Activated CD4-positive, alpha-beta T cell treated with anti-CD3 and anti-CD28 coated beads, Interleukin-10, Interleukin-2, amounts not matched to agents 100 ng/mL and 50 ng/mL, durations not matched to agents 16 hours and 8 hours (primary cell): Measurements from ENCODE around the gene LTBP1.
A peak's percentile ranks its signal among the peaks of the same experiment; 100 is the strongest.
"Not testable (repeated sequence)": the region's sequence is repeated elsewhere in the genome, so short reads cannot be mapped to it uniquely, and the experiment has no call there.

Experiments
- DNase-seq: peaks from one replicate; pipeline ENCODE4 v3.0.0-alpha.2; 2020

Gene LTBP1

DNA sequence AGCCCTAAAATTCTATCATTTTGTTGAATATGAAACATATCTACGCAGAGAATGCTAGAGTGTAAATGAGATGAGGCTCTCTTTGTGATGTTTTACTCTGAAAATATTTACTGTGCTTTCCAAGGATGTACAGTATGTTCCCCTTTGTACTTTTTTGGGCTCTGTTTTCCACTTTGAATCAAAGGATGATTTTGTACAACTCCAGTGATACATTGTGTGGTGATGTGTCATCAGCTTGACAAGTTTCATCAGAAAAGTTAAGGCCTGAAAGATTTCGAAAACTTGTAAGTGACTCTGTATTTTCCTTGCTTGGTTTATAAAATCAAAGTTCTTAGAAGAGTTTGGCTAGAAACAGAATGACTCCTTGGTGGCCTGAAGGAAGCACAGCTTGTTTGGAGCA lies 206.3 kb downstream of the LTBP1 start:
- peak; percentile 26 for DNase-seq

DNA sequence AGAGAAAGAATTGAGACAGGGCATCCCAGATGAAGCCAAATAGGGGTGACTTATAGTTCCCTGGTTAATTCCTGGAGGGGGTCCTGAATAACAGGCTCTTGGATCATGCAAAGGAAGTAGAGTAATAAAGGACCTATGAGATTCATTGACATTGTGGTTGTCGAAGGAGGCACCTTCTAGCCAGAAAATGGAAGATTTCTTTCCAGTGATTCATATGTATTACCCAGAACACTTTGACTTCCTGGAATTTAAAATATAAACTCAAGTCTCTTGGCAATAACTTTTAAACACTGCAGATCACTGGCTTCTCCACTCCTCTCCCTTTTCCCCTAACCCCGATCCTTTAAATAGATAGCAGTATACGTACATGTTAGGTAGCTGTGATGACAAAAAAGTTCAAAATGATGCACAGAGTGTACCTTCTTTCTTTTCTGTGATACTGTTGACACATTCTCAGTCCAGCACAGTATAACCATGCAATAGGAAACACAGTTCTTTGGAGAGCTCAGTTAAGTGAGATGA lies 211.8 kb downstream of the LTBP1 start:
- peak; percentile 69 for DNase-seq

DNA sequence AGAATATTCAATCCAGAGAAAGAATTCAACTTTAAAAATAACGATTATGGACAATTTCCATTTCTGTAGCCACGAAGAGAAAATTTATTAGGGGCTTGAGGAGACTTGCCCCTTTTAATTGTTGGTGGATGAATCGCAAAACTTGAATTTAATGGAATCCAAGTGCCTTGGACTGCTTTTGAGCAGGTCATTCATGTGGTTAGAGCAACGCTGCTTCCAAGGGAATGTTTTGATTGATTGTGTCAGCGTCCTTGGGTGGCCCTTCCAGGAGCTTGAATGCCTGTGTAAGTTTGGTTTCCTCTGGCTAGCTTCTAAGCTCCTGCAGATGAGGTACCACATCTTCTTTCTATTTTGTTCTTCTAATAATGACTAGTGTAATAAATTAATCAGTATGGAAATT lies 213.4 kb downstream of the LTBP1 start:
- DNase-seq: no peak

DNA sequence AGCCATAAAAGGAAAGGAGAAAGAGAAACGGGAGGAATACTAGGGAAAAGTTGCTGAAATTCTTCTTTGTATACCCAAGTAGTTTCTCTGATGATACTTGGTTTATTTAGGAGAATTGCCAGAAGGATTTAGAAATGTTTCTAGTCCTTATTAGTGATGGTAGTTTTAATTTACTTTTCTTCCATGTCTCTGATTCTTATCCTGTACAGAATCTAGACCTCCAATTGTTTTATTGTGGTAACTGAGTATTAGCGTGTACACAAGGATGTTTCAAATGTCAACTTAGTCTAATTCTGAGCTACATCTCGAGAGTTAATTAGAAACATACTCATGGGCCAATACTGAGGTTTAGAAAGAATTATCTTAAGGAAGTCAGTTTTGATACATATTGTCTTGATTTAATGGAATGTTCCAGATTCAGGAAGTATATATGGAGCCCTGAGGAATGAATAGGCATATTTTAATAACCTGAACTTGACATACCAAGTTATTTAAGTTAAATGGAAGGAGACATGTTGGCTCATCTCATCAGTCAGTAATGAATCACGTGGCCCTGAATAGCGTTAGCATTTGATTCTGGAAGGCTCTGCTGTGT lies 219.6 kb downstream of the LTBP1 start:
- no peak for DNase-seq

DNA sequence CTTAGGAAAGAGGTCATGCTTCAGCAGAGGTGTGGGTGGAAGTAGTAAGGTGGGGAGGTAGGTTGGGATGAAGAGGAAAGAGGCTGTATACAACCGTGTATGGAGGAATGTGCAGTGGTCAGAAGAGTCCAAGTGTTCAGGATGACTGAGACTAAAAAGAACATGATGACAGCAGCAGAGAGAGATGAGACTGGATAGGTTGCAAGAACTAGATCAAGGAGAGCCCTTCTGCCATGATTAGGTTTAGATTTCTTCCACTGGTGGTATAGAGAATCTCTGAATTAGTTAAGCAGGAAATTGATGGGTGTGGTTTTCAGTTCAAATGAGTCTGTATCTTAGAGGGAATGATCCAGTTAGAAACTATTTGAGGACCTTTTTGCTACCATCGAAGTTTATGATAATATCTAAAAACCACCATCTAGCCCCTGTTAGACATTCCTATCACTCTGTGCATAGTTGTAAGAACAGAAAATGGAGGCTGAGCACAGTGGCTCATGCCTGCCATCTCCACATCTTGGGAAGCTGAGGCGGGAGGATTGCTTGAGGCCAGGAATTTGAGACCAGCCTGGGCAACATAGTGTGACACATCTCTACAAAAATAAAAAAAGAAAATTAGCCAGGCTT lies 221.0 kb downstream of the LTBP1 start:
- DNase-seq: peak; percentile 14

DNA sequence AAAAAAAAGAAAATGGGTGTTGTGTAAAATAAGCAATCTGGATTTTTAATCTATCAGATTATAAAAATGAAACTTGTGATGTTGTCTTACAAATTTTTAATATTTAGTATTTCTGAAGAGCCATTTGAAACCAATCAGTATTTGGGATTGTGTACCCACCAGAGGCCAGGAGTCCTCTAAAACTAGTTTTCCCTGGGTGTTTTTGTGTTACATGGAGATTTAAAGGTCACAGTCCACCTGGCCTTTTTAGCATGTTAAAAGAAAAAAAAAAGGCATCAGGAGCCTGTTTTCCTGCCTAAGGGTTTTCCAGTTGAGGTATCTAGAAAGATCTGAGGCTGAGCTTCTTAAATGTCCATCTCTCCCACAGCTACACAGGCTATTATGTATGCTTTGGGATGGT lies 221.7 kb downstream of the LTBP1 start:
- DNase-seq: no peak

DNA sequence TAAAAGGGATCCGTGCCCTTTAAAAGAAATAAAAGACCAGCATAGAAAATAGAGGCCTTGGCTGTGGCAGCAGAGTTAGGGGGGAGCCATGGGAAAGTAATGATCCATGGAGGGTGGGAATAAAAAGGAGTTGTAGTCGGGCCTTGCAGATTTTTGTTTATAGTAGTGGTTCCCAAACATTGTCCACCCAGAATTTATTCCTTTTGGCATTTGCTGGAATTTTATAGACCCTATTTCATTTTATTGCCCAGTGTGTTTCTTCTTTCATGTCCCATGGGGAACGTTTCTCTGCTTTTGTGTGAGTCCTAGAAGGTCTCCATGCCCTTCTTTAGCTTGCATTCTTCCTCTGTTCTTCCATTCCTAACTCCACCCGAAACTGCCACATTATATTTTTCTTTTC lies 222.2 kb downstream of the LTBP1 start:
- DNase-seq: no peak

DNA sequence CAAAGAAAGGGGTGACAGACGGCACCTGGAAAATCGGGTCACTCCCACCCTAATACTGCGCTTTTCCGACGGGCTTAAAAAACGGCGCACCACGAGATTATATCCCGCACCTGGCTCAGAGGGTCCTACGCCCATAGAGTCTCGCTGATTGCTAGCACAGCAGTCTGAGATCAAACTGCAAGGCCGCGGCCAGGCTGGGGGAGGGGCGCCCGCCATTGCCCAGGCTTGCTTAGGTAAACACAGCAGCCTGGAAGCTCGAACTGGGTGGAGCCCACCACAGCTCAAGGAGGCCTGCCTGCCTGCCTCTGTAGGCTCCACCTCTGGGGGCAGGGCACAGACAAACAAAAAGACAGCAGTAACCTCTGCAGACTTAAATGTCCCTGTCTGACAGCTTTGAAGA lies 223.5 kb downstream of the LTBP1 start:
- not testable (repeated sequence) for DNase-seq

DNA sequence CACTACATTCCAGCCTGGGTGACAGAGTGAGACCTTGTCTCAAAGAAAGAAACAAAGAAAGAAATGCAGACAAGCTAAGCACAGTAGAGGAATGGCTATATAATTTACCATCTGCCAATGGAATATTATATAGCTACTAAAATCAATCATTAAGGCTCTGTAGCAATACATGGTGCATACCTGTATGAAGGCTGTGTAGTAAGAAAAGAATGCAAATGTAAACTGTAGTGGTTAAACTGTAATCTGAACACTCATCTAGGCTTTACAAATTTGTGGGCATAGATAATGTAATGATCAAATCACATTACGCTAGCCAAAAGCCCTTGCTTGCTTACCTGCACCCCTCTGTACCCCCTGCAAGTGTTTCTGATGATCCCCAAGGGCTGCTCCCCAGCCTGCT lies 230.9 kb downstream of the LTBP1 start:
- no peak for DNase-seq

DNA sequence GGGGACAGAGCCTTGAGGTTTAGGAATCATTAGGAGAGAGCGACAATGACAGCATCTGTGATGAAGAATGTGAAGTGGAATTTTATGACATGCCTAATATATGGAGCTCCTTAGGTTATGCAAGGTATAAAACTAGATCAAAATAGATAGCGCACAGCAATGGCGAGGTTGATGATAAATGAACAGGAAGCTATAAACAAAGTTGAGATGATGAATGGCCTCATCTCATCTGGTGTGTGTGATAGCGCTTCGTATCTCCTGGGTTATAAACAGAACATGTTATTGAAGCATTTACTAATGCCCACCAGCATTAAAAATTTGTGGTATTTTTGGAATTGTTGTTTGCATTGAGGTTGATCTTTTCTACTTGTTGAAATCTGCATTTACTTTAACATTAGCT lies 231.5 kb downstream of the LTBP1 start:
- DNase-seq: no peak

DNA sequence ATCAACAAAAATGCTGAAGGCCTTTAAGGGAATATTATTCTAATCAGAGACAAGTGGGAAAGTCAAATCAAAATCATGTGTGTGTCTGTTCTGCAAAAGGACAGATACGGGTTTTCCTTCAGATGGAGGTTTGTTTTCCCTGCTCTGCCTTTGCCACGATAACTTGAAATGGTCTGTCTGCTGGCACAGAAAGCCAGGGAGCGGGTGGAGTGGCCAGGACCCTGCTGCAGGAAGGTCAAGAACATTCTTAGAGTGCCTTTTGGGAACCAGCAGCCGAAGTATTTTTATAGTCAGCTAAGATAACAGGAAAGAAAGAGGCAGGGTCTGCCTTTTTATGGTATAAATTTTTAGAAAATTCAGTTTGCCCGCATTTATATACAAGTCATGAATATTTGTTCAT lies 234.2 kb downstream of the LTBP1 start:
- no peak for DNase-seq

DNA sequence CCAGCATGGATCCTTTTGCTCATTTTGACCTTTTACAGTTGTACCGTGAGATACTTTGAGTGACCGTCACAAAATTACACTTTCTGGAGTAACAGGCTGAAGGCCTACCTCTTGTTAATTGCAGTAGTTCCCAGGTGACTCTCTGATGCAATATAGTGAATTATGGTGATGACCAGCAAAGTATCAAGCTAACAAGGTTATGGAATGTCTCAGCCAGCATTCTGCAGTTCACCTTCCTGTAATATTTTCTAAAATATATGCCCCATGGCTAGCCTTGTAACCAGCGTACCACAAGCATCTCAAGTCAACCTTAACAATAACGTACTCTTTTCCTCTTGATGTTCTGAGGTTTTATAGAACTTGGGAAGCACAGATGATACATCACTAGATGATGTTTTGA lies 234.7 kb downstream of the LTBP1 start:
- no peak for DNase-seq

DNA sequence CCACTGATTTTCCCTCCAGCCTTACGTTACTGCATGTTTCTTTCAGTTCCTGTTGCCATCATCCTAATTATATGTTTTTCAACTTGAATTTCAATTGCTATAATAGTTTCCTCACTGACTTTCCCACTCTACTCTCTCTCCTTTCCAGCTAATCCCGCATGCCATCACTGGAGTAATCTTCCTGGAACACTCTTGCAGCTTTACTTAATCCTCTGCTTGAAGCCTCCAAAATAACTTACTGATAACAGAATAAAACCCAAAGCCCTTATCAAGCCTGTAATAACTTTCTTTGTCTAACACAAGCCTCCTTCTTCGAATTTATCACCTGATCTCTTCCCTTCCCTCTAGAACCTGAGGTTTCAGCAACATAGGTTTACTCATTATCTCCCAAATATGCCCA lies 237.3 kb downstream of the LTBP1 start:
- DNase-seq: no peak

DNA sequence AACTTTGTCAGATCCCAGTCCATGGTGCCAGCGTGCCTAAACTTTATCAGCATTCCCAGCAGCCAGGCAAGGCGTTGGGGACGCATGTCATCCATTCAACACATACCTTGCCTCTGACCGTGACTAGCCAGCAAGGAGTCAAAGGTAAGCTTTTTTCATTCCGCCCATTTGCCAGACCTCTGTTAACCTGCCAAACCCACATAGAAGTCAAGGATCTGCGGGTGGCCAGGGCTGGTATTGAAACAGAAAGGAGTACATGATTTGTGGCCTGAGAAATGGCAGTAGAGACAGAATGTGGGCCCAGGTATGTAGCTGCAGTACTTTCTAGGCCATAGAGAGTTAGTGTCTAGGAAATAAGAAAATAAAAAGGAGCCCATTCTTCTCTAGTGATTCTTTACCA lies 240.2 kb downstream of the LTBP1 start:
- no peak for DNase-seq

DNA sequence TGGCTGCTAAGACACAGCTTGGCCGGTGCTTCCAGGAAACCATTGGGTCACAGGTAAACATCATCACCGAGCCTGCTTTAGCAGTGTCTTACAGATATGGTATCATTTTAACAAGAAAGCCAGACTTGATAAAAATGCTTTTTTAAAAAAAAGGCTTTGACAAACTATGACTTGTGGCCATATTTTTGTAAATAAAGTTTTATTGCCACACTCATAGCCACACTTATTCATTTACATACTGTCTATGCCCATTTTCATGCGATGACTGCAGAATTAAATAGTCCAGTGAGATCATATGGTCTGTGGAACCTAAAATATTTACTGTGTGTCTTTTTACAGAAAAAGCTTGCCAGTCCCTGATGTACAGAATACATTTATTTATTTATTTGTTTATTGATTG lies 242.0 kb downstream of the LTBP1 start:
- DNase-seq: no peak

DNA sequence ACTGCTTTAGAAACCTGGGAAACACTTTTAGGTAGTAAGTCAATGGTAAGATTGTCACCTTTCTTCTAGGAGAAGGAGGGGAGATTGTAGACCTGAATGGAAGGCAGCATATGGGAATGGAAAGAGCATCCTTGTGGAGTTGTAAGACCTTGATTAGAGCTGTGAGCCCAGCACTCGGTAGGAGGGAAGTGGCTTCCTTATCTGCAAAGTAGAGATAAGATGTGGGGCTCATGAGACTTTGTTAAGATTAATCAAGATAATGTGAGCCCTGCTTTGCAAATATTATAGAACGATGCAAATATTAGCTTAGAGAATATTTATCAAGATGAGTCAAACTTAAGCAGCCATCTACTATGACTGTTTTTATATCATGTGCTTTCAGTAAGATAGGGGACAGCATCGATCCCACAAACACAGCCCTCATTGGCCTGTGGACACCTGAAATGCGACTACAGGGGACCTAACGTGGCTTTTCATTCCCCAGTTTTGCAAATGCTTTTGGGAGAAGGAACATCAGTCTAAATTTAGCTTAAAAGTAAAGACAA lies 243.7 kb downstream of the LTBP1 start:
- DNase-seq: no peak

DNA sequence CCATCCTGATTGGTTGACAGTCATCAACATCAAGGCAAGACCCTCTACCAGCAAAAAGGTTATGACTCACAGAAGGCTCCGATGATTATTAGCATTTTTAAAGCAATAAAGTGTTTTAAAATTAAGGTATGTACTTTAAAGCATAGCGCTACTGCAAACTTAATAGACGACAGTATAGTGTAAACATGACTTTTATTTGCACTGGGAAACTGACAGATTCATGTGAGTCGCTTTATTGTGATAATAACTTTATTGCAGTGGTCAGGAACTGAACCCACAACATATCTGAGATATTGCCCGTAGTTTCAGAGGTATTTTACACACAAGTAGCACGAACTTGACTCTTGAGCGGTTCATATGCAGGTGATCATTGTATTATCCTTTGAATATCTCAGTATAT lies 249.1 kb downstream of the LTBP1 start:
- DNase-seq: no peak

DNA sequence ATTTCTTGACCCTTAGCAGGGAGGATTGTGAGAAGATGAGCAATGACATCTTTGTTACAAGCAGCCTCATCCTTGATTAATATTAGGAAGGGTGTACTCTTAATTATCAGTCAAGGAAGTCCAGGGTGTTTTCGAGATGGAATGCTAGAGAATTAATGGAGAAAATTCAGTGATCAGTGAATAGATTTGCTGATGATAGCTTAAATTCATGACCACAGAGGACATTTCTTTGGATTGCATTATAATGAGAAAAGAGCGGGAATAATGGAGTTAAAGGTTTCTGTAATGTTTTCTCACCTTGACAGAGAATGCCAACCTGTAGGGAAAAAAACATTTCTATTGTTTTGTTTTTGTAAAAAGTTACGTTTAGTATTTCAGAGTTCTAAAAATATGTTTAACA lies 249.9 kb downstream of the LTBP1 start:
- DNase-seq: no peak

DNA sequence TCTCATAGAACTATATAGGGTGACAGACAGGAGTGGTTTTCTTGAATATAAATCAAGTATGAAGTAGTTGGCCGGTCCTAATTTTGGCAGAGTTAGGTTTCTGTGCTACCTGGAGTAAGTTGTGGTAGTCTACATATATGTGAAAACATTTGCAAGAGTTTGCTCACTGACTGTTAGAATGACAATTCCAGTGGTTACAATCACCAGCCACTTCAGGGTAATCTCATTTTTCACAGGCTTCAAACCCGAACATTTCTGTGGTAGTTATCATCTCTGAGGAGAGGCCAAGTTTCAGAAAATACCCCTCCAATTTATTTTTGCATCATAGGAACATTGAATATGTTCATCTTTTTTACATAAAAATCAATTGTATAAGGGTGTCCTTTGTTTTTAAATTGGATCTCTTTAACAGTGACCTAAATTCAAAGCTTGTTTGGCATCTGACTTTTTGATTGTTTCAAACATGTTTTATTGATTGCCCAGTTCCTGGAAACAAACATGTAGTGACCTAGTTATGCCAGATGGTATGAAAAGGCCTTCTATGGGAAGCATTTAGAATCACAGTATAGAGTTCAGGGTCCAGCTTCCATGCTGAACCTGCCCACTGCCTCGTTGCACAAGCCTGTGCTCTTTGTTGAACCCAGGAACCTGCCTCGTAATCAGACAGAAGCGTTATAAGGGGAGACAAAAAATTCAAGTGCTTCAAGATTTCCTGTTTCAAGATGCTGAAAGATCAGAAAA lies 250.6 kb downstream of the LTBP1 start:
- no peak for DNase-seq

DNA sequence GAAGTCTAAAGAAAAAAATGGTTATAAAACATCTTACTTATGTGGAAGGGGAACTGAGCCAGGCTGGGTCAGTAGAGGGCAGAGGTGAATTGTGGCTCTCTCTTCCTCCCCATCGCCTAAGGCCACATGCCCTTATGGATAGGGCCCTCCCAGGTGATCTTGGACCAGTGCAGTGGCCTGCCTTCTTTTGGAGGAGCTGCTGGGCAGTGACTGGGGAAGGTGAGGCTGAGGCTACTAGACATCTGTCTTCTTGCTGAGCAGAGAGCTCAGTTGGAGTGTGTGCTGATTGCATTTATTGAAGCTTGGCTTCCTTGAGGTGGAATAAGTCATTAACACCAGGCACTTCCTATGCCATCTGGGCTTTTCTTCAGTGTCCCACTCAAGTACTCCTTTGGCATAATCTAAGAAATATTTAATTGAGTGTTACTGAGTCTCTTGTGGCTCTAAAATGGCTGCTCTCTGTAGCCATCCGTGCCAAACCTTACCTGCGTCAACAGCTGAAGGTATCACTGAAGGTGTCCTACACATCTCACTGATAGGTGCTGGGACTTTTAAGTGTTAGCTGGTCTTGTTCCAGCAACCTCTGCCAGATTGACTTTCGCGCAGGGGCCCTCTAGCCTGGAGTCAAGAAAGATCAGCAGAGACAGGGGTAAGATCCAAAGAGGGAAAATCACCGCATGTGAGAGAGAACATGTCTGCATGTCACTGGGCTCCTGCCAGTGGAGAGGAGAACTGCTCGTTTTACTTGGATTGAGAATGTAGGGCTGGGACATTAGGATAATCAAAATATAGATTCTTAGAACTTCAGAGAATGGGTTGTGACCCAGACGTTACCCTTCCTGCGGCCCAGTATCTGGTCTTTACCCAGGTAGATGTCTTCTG lies 256.1 kb downstream of the LTBP1 start:
- DNase-seq: no peak

DNA sequence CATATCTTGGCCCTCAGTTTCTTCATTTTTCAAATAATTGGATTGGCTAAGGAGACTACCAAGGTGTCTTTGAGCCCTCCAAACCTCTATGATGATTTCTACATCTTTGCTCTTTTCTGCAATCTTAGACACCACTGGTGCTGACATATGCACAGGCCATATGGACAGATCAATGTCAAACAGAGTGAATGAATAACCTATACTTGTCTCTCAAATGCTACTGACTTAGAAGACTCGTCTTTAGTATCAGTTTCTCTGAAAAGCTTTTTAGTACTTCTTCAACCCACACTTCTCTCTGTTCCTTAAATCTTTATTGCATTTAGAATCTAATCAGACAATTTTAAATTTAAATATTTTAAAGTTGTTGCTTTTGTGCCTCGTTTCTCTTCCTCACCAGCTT lies 258.2 kb downstream of the LTBP1 start:
- DNase-seq: no peak

DNA sequence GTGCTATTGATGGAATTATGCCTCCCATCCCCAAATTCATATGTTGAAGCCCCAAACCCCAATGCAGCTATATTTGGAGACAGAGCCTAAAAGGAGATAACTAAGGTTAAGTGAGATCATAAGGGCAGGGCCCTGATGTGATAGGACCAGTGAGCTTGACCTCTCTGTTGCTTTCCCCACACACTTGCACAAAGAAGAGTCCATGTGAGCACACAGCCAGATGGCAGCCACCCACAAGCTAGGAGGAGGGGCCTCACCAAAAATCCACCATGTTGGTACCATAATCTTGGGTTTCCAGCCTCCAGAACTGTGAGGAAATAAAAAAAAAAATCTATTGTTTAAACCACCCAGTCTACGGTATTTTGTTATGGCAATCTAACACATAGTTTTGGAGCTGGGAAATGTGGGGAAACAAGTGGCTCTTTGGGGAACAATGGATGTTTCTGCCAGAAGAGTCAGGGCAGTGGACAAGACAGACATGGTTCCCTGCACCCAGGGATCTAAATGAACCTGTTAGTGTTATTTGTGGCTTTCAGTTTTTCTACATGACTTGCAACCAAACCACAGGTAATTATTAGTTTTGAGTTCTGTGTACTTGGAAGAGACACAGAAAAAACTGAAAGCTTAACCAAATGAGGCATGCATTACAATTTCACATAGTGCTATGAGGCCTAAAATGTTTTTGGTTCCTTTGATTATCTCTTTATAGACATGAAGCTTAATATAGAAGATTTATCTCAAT lies 259.1 kb downstream of the LTBP1 start:
- DNase-seq: no peak
